Fibroblast of pulmonary artery (primary cell): ENCODE data around the gene PLIN5.

Source experiments
- DNase-seq: peaks from one replicate; pipeline ENCODE4 v3.0.0-alpha.2; 2010; ENCODE audit warnings: low read depth
- H3K4me3 ChIP-seq: replicated peaks from 2 replicates; pipeline ENCODE4 v1.5.1; 2011; ENCODE audit warnings: low read depth, mild to moderate bottlenecking, control low read depth, low read length, moderate library complexity
- CTCF ChIP-seq: IDR thresholded peaks from 2 replicates; pipeline ENCODE4 v1.5.1; 2011; ENCODE audit warnings: mild to moderate bottlenecking, control low read depth, low read length, inconsistent platforms; ENCODE audit errors: missing control alignments

Gene PLIN5

GRCh38 chr19:4519172-4519496 is 15.9 kb downstream of the PLIN5 start:
- TF ChIP-seq CTCF = no peak
- no peak overlapping the region for H3K4me3 ChIP-seq
- DNase-seq = no peak

DNA sequence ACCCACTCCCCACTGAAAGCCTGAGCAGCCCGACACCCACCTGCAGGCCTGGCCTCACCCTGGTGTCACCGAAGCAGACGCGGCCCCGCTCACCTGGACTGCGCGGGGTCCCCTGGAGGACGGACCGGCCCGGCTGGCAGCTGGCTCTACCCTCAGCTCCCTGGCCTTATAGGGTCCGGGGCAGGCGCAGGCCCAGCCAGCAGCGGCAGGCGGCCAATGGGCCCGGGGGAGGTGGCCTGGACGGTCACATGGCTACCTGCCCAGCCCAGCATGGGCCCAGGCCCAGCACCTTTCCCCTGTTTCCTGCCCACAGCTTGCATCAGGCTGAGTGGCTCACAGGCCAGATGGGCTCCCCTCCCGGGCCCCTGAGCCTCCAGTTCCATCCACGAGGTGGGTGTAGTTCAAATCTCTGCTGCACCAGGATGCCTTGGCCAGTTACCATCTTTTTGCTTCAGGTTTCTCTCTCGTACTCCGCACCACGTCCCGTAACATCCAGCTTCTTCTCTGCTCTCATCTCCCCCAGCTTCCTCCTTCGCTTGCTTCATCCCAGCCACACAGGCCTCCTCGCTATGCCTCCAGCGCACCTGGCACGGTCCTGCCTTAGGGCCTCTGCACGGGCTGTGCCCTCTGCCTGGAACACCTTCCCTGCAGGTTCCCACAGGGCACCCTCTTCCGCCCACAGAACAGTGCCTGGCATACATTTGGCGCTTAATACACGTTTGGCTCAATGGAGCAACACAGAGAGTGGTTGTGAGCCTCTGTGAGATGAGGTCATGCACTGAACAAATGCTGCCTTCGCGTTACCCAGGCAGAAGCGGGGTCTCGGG is 16.5 kb downstream of the PLIN5 start, which contains the start of gene PLIN4:
PLIN4 (minus strand) TSS at position 142 of the 827 bp plus-strand sequence. CDS start 214 bp downstream, outside the sequence.
- DNase-seq = peak; percentile 85
- no peak for TF ChIP-seq CTCF
- peak within 1 kb of the TSS; percentile 21 for H3K4me3 ChIP-seq

- no peak overlapping the region for H3K4me3 ChIP-seq
- DNase-seq = no peak
- no peak for TF ChIP-seq CTCF
These were observed 17.5 kb downstream of the PLIN5 start for GRCh38 chr19:4517451-4518057.

GRCh38 chr19:4516939-4517300 is 18.1 kb downstream of the PLIN5 start:
- H3K4me3 ChIP-seq = no peak overlapping the region
- no peak for TF ChIP-seq CTCF
- DNase-seq = no peak

- DNase-seq = no peak
- no peak for TF ChIP-seq CTCF
These were observed 18.7 kb downstream of the PLIN5 start for GRCh38 chr19:4516199-4516938.

DNA sequence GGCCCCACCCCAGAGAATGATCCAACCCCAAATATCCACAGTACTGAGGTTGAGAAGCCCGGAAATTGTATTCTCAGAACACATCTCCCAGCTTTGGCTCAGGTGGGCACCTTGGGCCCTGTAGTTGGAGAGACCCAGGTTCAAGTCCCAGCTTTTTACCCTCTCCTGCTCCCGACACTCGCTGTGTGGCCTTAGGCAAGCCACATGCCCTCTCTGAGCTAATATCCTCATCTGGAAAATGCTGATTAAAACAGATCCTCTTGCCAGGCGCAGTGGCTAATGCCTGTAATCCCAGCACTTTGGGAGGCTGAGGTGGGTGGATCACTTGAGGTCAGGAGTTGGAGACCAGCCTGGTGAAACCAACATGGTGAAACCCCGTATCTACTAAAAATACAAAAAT is 19.3 kb downstream of the PLIN5 start:
- H3K4me3 ChIP-seq = no peak overlapping the region
- TF ChIP-seq CTCF = no peak
- DNase-seq = no peak

More at GRCh38 chr19:4516199-4516938, 18.7 kb downstream of the PLIN5 start:
- no peak overlapping the region for H3K4me3 ChIP-seq
